Stimulated activated CD8-positive, alpha-beta memory T cell treated with anti-CD3 and anti-CD28 coated beads, Interleukin-12 subunit alpha, Interleukin-12 subunit beta, amount 100 ng/mL, for 24 hours (primary cell): ENCODE measurements around the gene DNAH2.

Source experiments
- DNase-seq: peaks from one replicate; pipeline ENCODE4 v3.0.0-alpha.2; 2020; ENCODE audit errors: extremely low read depth

The DNAH2 gene

GRCh38 chr17:7720125-7720524 lies 2.6 kb downstream of the DNAH2 start:
- DNase-seq: no peak

- no peak for DNase-seq
Observed at GRCh38 chr17:7721612-7722011, 4.1 kb downstream of the DNAH2 start.

- no peak for DNase-seq
Observed at GRCh38 chr17:7727886-7728285, 10.3 kb downstream of the DNAH2 start.

DNA sequence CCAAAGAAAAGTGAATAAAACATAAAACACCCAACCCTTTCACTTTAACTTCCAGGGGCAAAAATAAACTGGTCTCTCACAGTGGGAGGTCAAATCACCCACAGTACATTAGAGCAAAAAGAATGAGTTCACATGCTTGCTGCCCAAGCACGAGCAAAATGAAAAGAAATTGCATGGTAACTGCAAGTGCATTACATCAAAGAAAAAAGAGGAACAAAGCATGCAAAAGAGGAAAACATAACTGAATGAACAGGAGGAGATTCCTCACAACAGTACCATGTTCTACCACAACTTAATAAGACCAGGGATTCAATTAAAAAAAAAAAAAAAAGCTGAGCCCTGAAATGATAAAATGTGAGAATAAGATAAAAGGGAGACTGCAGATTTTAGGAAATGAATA lies 12.3 kb downstream of the DNAH2 start:
- no peak for DNase-seq

- DNase-seq: no peak
Observed at GRCh38 chr17:7732981-7733539, 15.5 kb downstream of the DNAH2 start.

GRCh38 chr17:7737601-7738000 lies 20.1 kb downstream of the DNAH2 start:
- no peak for DNase-seq

- no peak for DNase-seq
Observed at GRCh38 chr17:7739746-7740145, 22.2 kb downstream of the DNAH2 start.

DNA sequence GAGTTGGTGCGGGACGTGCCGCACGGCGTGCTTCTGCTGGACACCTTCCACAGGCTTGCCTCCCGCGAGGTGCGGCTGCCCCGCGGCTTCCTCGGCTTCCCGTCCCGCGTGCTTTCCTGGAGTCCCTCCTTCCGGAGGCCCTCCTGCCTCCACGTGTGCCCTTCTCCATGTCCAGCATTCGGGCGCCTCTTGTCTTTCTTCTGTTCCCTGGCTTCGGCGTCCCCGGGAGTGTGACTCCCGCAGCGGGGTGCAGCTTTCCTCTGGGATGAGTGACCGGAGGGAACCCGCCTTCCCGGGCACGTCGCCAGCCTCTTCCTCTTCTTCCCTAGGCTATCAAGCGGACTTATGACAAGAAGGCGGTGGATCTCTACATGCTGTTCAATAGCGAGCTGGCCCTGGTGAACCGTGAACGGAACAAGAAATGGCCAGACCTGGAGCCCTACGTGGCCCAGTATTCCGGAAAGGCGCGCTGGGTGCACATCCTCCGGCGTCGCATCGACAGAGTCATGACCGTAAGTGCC lies 23.0 kb downstream of the DNAH2 start:
- no peak for DNase-seq

DNA sequence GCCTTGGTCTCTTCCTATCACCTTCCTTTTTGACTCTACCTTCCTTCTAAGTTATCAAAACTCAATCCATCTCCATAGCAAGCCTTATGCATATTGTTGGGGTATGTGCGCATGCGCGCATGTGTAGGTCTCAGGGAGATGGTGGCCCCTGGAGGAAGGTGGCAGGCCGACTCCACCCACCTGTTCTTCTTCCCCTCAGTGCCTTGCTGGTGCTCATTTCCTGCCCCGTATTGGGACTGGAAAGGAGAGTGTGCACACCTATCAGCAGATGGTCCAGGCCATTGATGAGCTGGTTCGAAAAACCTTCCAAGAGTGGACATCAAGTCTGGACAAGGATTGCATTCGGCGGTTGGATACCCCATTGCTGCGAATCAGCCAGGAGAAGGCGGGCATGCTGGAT lies 25.2 kb downstream of the DNAH2 start:
- no peak for DNase-seq

DNA sequence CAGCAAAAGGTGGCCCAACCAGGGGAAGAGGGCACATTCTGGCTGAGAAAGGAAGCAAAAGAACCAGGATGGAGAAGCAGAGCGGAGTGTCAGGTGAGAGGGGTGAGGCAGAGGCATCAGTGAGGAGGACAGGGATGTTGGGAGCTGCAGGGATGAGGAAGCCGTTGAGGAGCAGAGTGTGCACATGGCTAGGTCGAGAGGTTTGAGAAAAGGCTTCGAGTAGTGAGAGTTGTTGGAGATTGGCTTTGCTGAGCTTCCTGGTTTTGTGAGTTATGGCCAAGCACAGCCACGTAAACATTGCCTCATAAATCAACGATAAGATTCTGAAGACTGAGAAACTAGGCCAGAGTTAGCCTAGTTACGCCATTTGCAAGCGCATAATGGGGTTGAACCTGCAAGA lies 26.9 kb downstream of the DNAH2 start:
- no peak for DNase-seq

GRCh38 chr17:7745748-7746470 lies 28.4 kb downstream of the DNAH2 start:
- DNase-seq: no peak

- DNase-seq: no peak
Observed at GRCh38 chr17:7747635-7748071, 30.1 kb downstream of the DNAH2 start.

GRCh38 chr17:7748076-7748775 lies 30.7 kb downstream of the DNAH2 start:
- no peak for DNase-seq

DNA sequence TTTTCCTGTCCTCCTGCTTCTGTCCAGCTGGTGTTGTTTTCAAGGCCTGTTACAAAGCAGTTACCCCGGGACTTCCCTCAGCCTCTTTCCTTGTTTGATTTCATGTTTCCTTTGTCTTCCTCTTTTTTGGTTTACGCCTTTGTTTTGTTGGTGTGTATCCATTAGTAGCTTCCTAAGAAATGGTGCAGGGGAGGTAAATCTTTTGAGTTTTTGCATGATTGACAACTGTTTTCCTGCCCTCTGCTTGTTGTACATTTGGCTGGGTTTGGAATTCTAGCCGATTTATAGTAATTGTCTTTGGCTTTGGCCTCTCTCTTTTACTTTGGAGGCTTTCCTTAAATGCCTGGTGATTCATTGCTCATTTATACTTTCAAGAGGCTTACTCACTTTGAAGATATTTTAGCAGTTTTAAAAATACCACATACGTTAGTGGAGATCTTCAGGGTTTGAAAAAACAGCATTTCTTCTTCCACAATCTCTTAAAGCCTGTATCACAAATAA lies 32.8 kb downstream of the DNAH2 start:
- no peak for DNase-seq

- DNase-seq: no peak
Observed at GRCh38 chr17:7754656-7755055, 37.1 kb downstream of the DNAH2 start.

GRCh38 chr17:7755095-7755890 lies 37.7 kb downstream of the DNAH2 start:
- no peak for DNase-seq

- DNase-seq: no peak
Observed at GRCh38 chr17:7756968-7757367, 39.4 kb downstream of the DNAH2 start.

DNA sequence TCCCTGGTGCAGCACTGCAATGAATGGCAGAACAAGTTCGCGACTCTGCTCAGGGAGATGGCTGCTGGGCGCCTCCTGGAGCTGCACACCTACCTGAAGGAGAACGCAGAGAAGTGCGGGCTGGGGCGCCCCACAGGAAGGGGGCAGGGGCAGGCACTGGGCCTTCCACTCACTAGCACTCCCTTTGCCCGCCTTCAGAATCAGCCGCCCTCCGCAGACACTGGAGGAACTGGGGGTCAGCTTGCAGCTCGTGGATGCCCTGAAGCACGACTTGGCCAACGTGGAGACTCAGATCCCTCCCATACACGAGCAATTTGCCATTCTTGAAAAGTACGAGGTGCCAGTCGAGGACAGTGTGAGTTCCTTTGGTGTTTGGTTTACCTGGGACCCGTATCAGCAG lies 46.4 kb downstream of the DNAH2 start:
- DNase-seq: no peak

DNA sequence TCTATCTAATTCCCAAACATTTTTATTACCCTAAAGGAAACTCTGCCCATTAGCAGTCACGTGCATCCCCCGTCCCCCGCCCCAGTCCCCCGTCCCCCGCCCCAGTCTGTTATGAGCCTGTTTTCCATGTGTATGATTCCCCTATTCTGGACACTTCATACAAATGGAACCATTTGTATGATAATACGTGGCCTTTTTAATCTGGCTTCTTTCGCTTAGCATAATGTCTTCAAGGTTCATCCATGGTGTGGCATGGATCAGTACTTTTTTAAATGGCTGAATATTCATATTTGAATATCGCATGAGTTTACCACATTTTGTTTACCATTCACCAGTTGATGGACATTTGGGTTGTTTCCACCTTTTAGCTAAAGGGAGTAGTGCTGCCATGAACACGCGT lies 49.5 kb downstream of the DNAH2 start:
- DNase-seq: no peak

DNA sequence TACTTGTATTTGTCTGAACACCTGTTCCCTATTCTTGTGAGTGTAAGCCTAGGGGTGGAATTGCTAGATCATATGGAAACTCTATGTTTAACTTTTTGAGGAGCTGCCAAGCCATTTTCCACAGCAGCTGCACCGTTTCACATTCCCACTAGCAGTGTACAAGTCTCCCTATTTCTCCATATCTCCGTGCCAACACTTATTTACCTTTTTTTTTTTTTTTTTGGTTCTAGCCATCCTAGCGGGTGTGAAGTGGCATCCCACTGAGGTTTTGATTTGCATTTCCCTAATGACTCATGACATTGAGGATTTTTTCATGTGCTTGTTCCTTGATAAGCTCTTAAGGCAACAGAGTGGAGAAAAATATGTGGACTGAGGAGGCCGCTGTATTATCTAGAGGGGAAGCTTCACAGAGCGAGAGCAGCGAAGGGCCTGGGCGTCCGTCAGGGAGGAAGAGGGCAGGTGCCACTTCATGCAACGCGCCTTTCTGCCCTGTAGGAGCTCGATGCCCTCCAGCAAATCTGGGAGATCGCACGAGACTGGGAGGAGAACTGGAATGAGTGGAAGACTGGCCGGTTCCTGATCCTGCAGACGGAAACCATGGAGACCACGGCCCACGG lies 50.0 kb downstream of the DNAH2 start:
- no peak for DNase-seq

- DNase-seq: no peak
Observed at GRCh38 chr17:7769854-7770253, 52.3 kb downstream of the DNAH2 start.
